ENCODE results near the gene CYP27C1.
A peak's percentile ranks its signal among the peaks of the same experiment; 100 is the strongest.
"Not testable (repeated sequence)": the region's sequence is repeated elsewhere in the genome, so short reads cannot be mapped to it uniquely, and the experiment has no call there.

CYP27C1 gene

GRCh38 chr2:127220768-127221527 is 849 bp upstream of the CYP27C1 start:
- no peak for DNase-seq

DNA sequence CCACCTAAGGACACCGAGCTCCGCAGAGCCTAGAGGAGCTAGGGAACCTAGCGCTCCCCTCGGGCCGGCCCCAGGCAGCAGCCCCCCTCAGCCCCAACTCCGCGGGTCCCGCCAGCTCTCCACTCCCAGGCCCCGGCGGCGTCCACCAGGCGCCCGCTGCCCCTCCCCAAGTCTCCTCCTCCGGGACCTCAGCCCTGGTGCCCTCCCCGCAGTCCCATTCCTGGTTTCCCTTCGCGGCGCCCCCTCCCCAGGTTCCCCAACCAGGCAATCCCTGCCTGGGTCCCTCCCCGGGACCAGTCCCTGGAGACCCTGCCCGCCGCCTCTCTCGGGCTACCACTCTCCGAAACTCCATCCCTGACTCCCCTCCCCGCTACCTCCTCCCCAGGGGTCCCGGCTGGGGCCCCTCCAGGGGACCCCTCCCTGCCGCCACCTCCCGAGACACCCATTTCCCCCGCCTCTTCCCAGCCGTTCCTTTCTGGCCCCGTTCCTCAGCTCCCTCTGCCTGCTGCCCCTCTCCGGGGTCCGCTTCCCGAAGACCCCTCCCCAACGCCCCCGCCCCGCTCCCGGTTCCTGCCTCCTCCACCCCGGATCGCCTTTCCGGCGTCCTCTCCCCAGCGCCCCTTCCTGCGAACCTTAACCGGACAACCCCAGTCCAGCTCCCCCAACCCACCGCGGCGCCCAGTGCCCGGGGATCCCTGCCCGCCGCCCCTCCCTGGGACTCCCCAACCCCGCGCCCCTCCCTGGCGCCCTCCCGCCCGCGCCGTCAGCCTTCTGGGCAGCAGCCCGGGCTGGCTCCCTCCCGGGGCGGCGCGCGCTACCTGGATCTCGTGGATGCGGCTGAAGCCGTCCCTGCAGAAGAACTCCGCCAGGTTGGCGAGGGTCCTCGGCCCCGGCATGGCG is 678 bp downstream of the CYP27C1 start:
- DNase-seq, result no peak

GRCh38 chr2:127218812-127219170 is 1.3 kb downstream of the CYP27C1 start:
- no peak for DNase-seq

DNA sequence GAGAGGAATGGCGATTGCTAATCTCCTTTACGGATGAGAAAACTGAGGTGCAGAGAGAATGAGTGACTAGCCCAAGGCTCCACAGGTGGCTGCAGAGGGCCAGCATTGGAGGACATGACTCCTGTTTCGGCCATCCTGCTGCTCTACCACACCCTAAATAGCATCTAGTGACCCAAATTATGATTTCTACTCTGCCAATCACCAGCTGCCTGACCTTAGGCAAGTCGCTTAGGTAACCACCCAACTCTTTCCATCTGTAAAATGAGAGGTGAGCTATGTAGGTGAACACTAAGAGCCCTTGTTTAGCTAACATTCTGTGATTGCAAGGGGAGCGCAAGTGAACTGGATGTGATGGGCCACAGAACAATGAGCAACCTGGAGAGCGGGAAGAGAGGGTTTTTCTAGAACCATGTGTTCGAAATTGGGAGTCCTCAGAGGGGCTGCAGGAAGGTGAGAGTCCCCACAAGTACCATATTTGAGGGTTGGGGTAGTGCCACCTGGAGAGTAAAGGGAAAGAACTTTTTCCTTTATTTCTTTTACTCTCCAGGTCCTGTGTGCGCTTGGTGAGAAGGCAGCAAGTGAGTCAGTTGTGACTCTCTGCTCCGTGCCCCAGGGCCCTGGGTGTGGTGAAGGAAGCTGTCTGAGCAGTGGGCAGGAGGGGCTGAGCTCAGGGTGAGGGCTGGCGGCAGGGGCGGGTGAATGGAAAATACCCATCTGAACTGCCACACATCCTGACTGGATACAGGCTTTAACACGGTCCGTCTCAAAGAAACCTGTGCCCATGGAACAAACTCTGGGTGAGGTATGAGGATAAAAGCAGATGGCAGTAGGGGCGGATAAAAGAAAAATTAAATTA is 2.4 kb downstream of the CYP27C1 start:
- no peak for DNase-seq

GRCh38 chr2:127216593-127216992 is 3.5 kb downstream of the CYP27C1 start:
- DNase-seq, result no peak

DNA sequence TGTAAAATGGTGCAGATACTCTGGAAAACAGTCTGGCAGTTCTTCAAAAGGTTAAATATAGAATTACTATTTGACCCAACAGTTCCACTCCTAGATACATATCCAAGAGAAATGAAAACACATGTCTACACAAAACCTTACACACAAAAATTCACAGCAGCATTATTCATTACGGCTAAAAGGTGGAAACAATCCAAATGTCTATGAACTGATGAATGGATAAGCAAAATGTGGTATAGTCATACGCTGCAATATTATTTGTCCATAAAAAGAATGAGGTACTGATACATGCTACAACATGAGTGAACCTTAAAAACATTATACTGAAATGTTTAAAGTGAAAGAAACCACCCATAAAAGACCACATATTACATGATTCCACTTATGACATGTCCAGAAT is 4.0 kb downstream of the CYP27C1 start:
- no peak for DNase-seq

- not testable (repeated sequence) for DNase-seq
These were observed 5.9 kb downstream of the CYP27C1 start for GRCh38 chr2:127214201-127214600.

DNA sequence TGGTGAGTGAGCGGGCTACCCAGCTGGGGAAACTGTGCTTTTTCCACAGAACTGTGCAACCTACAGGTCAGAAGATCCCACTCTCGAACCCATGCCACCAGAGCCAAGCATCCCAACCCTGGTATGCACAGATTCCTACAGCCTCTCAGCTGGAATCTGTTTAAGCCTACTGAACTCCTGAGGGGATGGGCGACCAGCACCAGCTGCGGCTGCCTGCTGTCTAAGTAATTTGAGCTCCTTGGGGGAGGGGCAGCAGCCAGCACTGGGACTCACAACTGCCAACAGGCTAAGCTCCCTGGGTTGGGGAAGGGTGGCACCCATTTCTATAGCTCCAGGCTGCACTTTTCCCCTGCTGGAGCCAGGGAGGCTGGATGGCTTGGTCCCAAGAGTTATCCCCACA is 11.8 kb downstream of the CYP27C1 start:
- DNase-seq, result peak; percentile 72

- no peak for DNase-seq
These were observed 14.6 kb downstream of the CYP27C1 start for GRCh38 chr2:127205218-127206125.

GRCh38 chr2:127201452-127201851 is 18.6 kb downstream of the CYP27C1 start:
- DNase-seq, result no peak

DNA sequence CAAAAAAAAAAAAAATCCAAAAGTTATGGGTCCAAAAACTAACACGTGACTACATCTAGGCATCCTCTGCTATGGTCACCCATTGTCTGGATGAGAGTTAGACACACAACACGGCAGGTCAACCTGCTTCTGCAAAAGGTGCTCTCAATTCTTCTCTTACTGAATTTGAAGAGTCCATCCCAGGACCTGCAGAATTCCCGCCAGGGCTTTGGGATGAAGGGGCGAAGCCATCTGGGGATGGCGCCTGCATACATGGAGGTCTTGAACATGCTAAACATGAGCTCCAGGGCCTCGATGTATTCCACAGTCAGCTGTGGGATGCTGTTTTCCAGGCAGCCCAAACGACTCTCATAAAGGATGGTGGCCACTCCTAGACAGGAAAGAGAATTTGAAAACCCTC is 19.1 kb downstream of the CYP27C1 start:
- DNase-seq, result no peak

DNA sequence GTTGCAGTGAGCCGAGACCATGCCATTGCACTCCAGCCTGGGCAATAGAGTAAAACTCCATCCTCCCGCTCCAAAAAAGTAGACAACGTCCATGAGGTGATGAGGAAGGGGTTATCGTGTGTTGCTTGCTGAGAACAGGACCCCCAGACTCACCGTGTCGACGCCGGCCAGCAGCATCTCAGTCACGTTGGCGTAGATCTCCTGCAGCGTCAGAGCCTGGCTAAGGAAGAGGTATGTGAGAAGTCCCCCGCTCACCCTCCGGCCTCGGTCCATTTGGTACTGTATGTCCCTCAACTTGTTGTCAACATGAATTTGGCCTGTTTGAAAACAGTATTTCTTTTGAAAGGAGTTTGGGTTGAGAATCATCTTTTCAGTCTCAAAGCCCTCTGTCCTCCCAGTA is 20.9 kb downstream of the CYP27C1 start:
- no peak for DNase-seq

DNA sequence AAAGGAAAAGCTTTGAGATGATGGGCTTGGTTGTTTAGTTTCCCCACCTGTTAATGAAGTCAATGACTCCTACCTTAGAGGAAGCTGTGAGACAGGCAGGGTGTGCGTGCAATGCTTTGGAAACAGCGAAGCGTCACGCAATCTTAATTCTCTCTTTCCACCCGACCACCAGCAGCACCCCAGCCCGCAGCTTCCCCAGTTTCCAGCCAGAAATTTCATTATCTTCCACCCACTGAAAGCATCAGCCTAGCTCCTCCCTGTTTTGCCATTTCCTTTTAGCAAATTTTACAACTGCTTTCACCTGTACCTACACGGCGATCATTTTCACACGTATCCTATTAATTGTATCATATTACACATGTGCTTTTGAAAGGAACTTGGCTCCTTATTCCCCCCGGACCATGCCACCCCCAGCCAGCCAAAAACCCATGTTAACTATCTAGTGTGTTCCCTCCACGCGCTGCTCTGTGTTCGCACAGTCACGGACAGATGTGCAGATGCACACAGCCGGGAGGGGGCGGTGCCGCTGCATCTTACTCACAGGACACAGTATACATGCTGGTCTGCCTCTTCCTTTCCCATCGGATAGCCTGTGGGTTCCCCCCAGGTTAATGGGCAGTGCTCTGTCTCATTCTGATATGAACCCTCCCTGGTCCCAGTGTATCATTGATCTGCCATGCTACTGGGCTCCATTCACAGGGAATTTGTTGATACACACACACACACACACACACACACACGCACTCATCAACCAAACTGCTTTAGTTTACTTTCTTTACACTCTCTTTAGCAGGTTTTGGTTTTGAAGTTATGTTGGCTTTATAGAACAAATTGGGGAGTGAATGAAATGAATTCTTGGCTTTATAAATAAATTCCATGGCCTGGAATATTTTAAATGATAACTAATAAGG is 22.4 kb downstream of the CYP27C1 start:
- peak; percentile 47 for DNase-seq

GRCh38 chr2:127196998-127197397 is 23.1 kb downstream of the CYP27C1 start:
- DNase-seq, result peak; percentile 47

DNA sequence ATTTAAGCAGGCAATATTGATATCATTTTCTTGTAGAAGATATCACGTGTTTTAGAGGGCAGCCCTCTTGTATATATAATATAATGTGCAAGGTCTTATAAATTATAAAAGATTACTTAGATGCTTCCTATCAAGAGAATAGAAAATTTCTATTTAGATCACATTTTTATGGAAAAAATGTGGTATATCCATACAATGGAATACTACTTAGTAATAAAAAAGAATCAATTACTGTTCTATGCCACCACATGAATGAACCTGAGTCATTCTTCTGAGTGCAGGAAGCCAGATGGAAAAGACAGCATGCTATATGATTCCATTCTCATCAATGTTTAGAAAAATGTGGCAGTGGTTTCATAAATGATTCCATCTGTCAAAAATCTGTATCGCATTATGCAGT is 23.6 kb downstream of the CYP27C1 start:
- no peak for DNase-seq

- DNase-seq, result no peak
These were observed 24.7 kb downstream of the CYP27C1 start for GRCh38 chr2:127195140-127196074.

DNA sequence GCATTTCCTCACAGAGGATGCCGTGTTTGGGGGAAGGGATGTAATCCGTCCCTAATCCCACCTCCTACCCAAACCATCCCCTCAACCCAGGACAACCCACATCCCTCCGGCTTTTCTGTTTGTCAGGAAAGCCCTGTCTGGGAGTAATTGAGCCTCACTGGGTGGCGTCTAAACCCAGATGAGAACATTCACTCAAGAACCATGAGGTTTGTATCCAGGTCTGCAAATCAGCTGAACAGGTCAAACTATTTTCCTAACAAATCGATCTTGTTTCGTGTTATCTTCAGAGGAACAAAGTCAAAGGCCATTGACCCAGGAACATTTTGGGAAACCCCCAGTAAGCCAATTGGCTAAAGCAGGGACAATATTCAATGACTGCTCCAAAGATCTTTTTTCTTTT is 25.7 kb downstream of the CYP27C1 start:
- DNase-seq, result no peak

GRCh38 chr2:127193967-127194280 is 26.2 kb downstream of the CYP27C1 start:
- DNase-seq, result no peak

DNA sequence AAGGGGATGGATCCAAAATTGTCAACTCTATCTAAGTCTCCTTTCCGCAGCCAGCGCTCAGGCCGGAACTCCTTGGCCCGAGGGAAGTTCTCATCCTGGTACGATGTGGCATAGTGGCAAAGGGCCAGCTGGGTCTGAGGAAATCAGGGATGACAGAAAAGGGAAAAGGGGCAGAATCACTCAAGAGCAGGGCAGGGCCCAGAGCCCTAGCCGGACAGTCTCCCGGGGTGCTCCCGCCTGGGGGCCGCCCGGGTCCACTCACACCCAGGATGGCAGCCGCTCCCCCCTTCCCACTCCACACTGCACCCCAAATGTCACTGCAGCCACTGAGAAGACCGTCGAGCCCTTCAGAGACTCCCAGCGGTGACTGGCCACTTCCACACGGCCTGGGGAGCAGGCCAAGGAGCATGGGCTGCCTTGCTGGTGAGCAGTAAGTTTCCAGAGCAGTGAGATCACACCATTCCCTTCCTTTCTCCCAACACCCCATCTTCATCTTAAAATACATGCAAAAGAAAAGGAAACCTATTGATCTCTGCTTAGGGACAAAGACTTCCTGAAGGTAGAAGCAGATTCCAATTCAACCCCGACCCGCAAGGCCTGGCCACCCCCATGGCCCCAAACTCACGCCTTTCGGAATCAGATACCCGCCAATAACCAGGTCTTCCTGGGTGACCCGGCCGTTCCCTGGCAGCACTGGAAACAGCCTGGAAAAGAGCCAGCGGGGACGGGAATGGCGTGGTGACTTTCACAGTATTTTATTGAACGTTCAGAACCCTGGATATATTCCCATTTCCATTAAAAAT is 26.7 kb downstream of the CYP27C1 start:
- DNase-seq, result no peak

All from DMS153 (cell line).